Naive thymus-derived CD4-positive, alpha-beta T cell (primary cell): ENCODE measurements around the gene CALML6. TPM values are rescaled to one million over a fixed set of nuclear protein-coding genes. Genes with fewer than 3 reads are reported as not detected.

Source experiments
- ATAC-seq: fragments of 150-1000 bp; cut with Tn5 transposase; 2 replicates; pipeline ENCODE4 v1.10.0; 2021; ENCODE audit warnings: mild to moderate bottlenecking, moderate library complexity
- CTCF ChIA-PET: fragments of 350-600 bp; sonication (Branson Sonifier 250); formaldehyde crosslinking; loops from one replicate; lab custom pipeline; 2021; ENCODE audit warnings: antibody characterized with exemption; lab: Charles Lee
- POLR2A ChIA-PET: fragments of 350-600 bp; sonication (Branson Sonifier 250); formaldehyde crosslinking; loops from one replicate; lab custom pipeline; 2021; ENCODE audit warnings: antibody characterized with exemption, inconsistent platforms; lab: Charles Lee
- DNase-seq, 9 donors: peaks; one replicate each; pipeline versions ENCODE4 v3.0.0 to v3.0.0-alpha.2; 2020 to 2022; ENCODE audit warnings: mixed read lengths in 1 of 9
- H3K27ac ChIP-seq: one replicate; pipeline ENCODE4 v1.7.0; 2013; ENCODE audit warnings: mild to moderate bottlenecking, low read depth, low read length, moderate library complexity
- H3K27me3 ChIP-seq, 2 donors: one replicate each; pipeline ENCODE4 v1.7.0; 2013; ENCODE audit warnings: low read length in 2 of 2, mild to moderate bottlenecking in 2 of 2, moderate library complexity in 2 of 2; ENCODE audit not compliant: control insufficient read depth in 2 of 2, insufficient read depth in 2 of 2
- H3K36me3 ChIP-seq, 3 experiments: 1 replicate in 2 of 3; 2 replicates in 1 of 3; pipeline ENCODE4 v1.7.0; 2013; ENCODE audit warnings: low read length in 3 of 3, mild to moderate bottlenecking in 3 of 3, moderate library complexity in 1 of 3; ENCODE audit not compliant: insufficient read depth in 3 of 3, control insufficient read depth in 2 of 3
- H3K4me1 ChIP-seq, 2 donors: one replicate each; pipeline ENCODE4 v1.7.0; 2013; ENCODE audit warnings: low read length in 2 of 2, mild to moderate bottlenecking in 2 of 2, moderate library complexity in 1 of 2; ENCODE audit not compliant: control insufficient read depth in 2 of 2, insufficient read depth in 2 of 2
- H3K4me3 ChIP-seq: 2 replicates; pipeline ENCODE4 v1.7.0; 2013; ENCODE audit warnings: mild to moderate bottlenecking, low read length
- H3K9me3 ChIP-seq, 3 experiments: 1 replicate in 2 of 3; 2 replicates in 1 of 3; pipeline ENCODE4 v1.7.0; 2013; ENCODE audit warnings: low read length in 3 of 3; ENCODE audit not compliant: control insufficient read depth in 2 of 3
- H3K27ac Mint-ChIP-seq, 9 donors: one replicate each; pipeline ENCODE4 v1.8.0; 2020 to 2022; ENCODE audit warnings: mixed read lengths in 9 of 9, mild to moderate bottlenecking in 8 of 9, moderate library complexity in 5 of 9, inconsistent platforms in 2 of 9
- H3K27me3 Mint-ChIP-seq, 5 donors: one replicate each; pipeline ENCODE4 v1.8.0; 2021 to 2022; ENCODE audit warnings: mixed read lengths in 5 of 5, mild to moderate bottlenecking in 1 of 5
- H3K36me3 Mint-ChIP-seq, 5 donors: one replicate each; pipeline ENCODE4 v1.8.0; 2020 to 2022; ENCODE audit warnings: mixed read lengths in 5 of 5, mild to moderate bottlenecking in 3 of 5, inconsistent platforms in 1 of 5
- H3K4me1 Mint-ChIP-seq, 7 donors: one replicate each; pipeline ENCODE4 v1.8.0; 2020 to 2022; ENCODE audit warnings: mixed read lengths in 7 of 7, mild to moderate bottlenecking in 3 of 7, inconsistent platforms in 1 of 7
- H3K4me3 Mint-ChIP-seq, 10 donors: one replicate each; pipeline ENCODE4 v1.8.0; 2020 to 2022; ENCODE audit warnings: mild to moderate bottlenecking in 10 of 10, mixed read lengths in 10 of 10, moderate library complexity in 6 of 10, inconsistent platforms in 2 of 10
- H3K9me3 Mint-ChIP-seq, 11 donors: one replicate each; pipeline ENCODE4 v1.8.0; 2020 to 2022; ENCODE audit warnings: mixed read lengths in 11 of 11, mild to moderate bottlenecking in 4 of 11, inconsistent platforms in 1 of 11, moderate library complexity in 1 of 11
- intact Hi-C, 2 donors: fragments of 100-400 bp; cut with micrococcal nuclease; formaldehyde crosslinking; loops; one replicate each; pipeline ENCODE4 v1.15.1; 2023
- polyA plus RNA-seq, 2 donors: library from polyadenylated mRNA; unstranded; fragments of 300-500 nt; fragmentation: Illumina TruSeq; gene quantifications; one replicate each; pipeline ENCODE4 v1.2.3, GENCODE V29; 2021
- total RNA-seq, 6 experiments: library from RNA in 5 of 6; stranded (reverse) in 5 of 6; gene quantifications; 1 replicate in 5 of 6; 2 replicates in 1 of 6; pipeline ENCODE4 v1.2.3 and lab custom pipeline; 2021 to 2026

Gene CALML6
- total and polyA plus RNA-seq, 7 experiments from 2014 or later, result 0.94 to 2.5 (median 1.4) TPM; not detected in 3

- no peak for DNase-seq
- no peak for ATAC-seq
- no peaks in the 10 kb centered on the region for H3K27me3 ChIP-seq
- intact Hi-C loops, result no loop called here
- Mint-ChIP-seq H3K27ac (no peak overlapping the region), H3K36me3 (peaks cover 0 to 4% (median 0%) of the 10 kb centered on the region in 5 donors), H3K9me3 (peaks cover 0 to 9% (median 2%) of the 10 kb centered on the region in 11 donors), H3K4me3 (no peak overlapping the region), H3K4me1 (peaks cover 0 to 4% (median 0%) of the 10 kb centered on the region in 7 donors), H3K27me3 (peaks cover 0 to 22% (median 1%) of the 10 kb centered on the region in 5 donors)
- H3K4me3 ChIP-seq, result no peak overlapping the region
- no peak overlapping the region for H3K27ac ChIP-seq
- POLR2A ChIA-PET, result no interaction called here
- no peaks in the 10 kb centered on the region for H3K9me3 ChIP-seq
- CTCF ChIA-PET, result interaction anchor here (0.9 kb wide), 1 partner anchor 8 kb away, joined by 3 read pairs; no protein-coding TSS in a partner anchor
- H3K36me3 ChIP-seq, result no peaks in the 10 kb centered on the region
- H3K4me1 ChIP-seq, result no peaks in the 10 kb centered on the region
These were observed 39.9 kb downstream of the CALML6 start for GRCh38 chr1:1954831-1955441.

GRCh38 chr1:1955621-1956094 is 40.6 kb downstream of the CALML6 start:
- peaks cover 0 to 4% (median 0%) of the 10 kb centered on the region in 7 donors for H3K4me1 Mint-ChIP-seq
- Histone ChIP-seq H3K9me3 (no peaks in the 10 kb centered on the region), H3K27ac (no peak overlapping the region), H3K27me3 (no peaks in the 10 kb centered on the region), H3K36me3 (no peaks in the 10 kb centered on the region), H3K4me1 (no peaks in the 10 kb centered on the region), H3K4me3 (no peak overlapping the region)
- no peak for ATAC-seq
- DNase-seq, result no peak
- H3K27me3 Mint-ChIP-seq, result peaks cover 1 to 22% (median 3%) of the 10 kb centered on the region in 5 donors
- ChIA-PET CTCF (interaction anchor here (0.9 kb wide), 1 partner anchor 9 kb away, joined by 3 read pairs; no protein-coding TSS in a partner anchor), POLR2A (no interaction called here)
- no peak overlapping the region for H3K4me3 Mint-ChIP-seq
- intact Hi-C loops, result no loop called here
- H3K36me3 Mint-ChIP-seq, result peaks cover 0 to 4% (median 0%) of the 10 kb centered on the region in 5 donors
- H3K27ac Mint-ChIP-seq, result no peak overlapping the region
- peaks cover 0 to 9% (median 1%) of the 10 kb centered on the region in 11 donors for H3K9me3 Mint-ChIP-seq

- no peak for ATAC-seq
- H3K9me3 ChIP-seq, result no peaks in the 10 kb centered on the region
- H3K4me1 ChIP-seq, result no peaks in the 10 kb centered on the region
- Mint-ChIP-seq H3K27me3 (peaks cover 5 to 23% (median 8%) of the 10 kb centered on the region in 5 donors), H3K9me3 (peaks cover 0 to 6% (median 0%) of the 10 kb centered on the region in 11 donors), H3K4me3 (no peak overlapping the region), H3K4me1 (peaks cover 0 to 6% (median 0%) of the 10 kb centered on the region in 7 donors), H3K36me3 (peaks cover 0 to 4% (median 0%) of the 10 kb centered on the region in 5 donors), H3K27ac (no peak overlapping the region)
- no peak for DNase-seq
- intact Hi-C loops, result no loop called here
- POLR2A ChIA-PET, result no interaction called here
- no peak overlapping the region for H3K4me3 ChIP-seq
- H3K36me3 ChIP-seq, result no peaks in the 10 kb centered on the region
- H3K27ac ChIP-seq, result no peak overlapping the region
- H3K27me3 ChIP-seq, result no peaks in the 10 kb centered on the region
- CTCF ChIA-PET, result interaction anchor here (0.9 kb wide), 1 partner anchor 9 kb away, joined by 3 read pairs; no protein-coding TSS in a partner anchor
These were observed 41.0 kb downstream of the CALML6 start for GRCh38 chr1:1956101-1956500.

GRCh38 chr1:1956586-1957532 is 41.8 kb downstream of the CALML6 start:
- H3K27me3 Mint-ChIP-seq, result peaks cover 5 to 26% (median 9%) of the 10 kb centered on the region in 5 donors
- peaks cover 0 to 4% (median 0%) of the 10 kb centered on the region in 5 donors for H3K36me3 Mint-ChIP-seq
- H3K36me3 ChIP-seq, result no peaks in the 10 kb centered on the region
- ChIA-PET CTCF (no interaction called here), POLR2A (no interaction called here)
- H3K4me3 ChIP-seq, result no peak overlapping the region
- H3K4me1 Mint-ChIP-seq, result peaks cover 0 to 6% (median 0%) of the 10 kb centered on the region in 7 donors
- no peak overlapping the region for H3K4me3 Mint-ChIP-seq
- no peaks in the 10 kb centered on the region for H3K9me3 ChIP-seq
- intact Hi-C loops, result no loop called here
- H3K27ac Mint-ChIP-seq, result no peak overlapping the region
- no peak for ATAC-seq
- no peaks in the 10 kb centered on the region for H3K27me3 ChIP-seq
- DNase-seq, result no peak
- no peaks in the 10 kb centered on the region for H3K9me3 Mint-ChIP-seq
- H3K4me1 ChIP-seq, result no peaks in the 10 kb centered on the region
- H3K27ac ChIP-seq, result no peak overlapping the region

- no peak overlapping the region for H3K4me3 Mint-ChIP-seq
- CTCF ChIA-PET, result interaction anchor here (1.3 kb wide), 1 partner anchor 87 kb away, joined by 4 read pairs; no protein-coding TSS in a partner anchor
- Histone ChIP-seq H3K4me1 (no peaks in the 10 kb centered on the region), H3K9me3 (no peaks in the 10 kb centered on the region), H3K27ac (no peak overlapping the region), H3K27me3 (no peaks in the 10 kb centered on the region), H3K36me3 (no peaks in the 10 kb centered on the region), H3K4me3 (no peak overlapping the region)
- peaks cover 0 to 4% (median 0%) of the 10 kb centered on the region in 5 donors for H3K36me3 Mint-ChIP-seq
- H3K4me1 Mint-ChIP-seq, result peaks cover 0 to 6% (median 0%) of the 10 kb centered on the region in 7 donors
- intact Hi-C loops, result no loop called here
- no peaks in the 10 kb centered on the region for H3K9me3 Mint-ChIP-seq
- DNase-seq (no peak), ATAC-seq (no peak)
- H3K27me3 Mint-ChIP-seq, result peaks cover 6 to 31% (median 9%) of the 10 kb centered on the region in 5 donors
- POLR2A ChIA-PET, result no interaction called here
- H3K27ac Mint-ChIP-seq, result no peak overlapping the region
These were observed 42.5 kb downstream of the CALML6 start for GRCh38 chr1:1957533-1957961.

GRCh38 chr1:1958071-1958541 is 43.0 kb downstream of the CALML6 start:
- Histone ChIP-seq H3K9me3 (no peaks in the 10 kb centered on the region), H3K36me3 (no peaks in the 10 kb centered on the region), H3K27me3 (no peaks in the 10 kb centered on the region), H3K4me1 (no peaks in the 10 kb centered on the region), H3K4me3 (no peak overlapping the region), H3K27ac (no peak overlapping the region)
- POLR2A ChIA-PET, result no interaction called here
- ATAC-seq (no peak), DNase-seq (no peak)
- peaks cover 0 to 4% (median 0%) of the 10 kb centered on the region in 5 donors for H3K36me3 Mint-ChIP-seq
- no peak overlapping the region for H3K4me3 Mint-ChIP-seq
- H3K4me1 Mint-ChIP-seq, result peaks cover 0 to 6% (median 0%) of the 10 kb centered on the region in 7 donors
- H3K27ac Mint-ChIP-seq, result no peak overlapping the region
- CTCF ChIA-PET, result interaction anchor here (1.3 kb wide), 1 partner anchor 86 kb away, joined by 4 read pairs; no protein-coding TSS in a partner anchor
- intact Hi-C loops, result no loop called here
- no peaks in the 10 kb centered on the region for H3K9me3 Mint-ChIP-seq
- peaks cover 6 to 35% (median 9%) of the 10 kb centered on the region in 5 donors for H3K27me3 Mint-ChIP-seq
